IPS-15b (cell line): ENCODE results near the gene CLOCK.
"Not testable (repeated sequence)": the region's sequence is repeated elsewhere in the genome, so short reads cannot be mapped to it uniquely, and the experiment has no call there.

Experiments used
- H3K27me3 ChIP-seq: one replicate; pipeline ENCODE4 v1.6.1; 2013; ENCODE audit warnings: low read length; ENCODE audit not compliant: control insufficient read depth, insufficient read depth
- H3K36me3 ChIP-seq: one replicate; pipeline ENCODE4 v1.6.1; 2013; ENCODE audit warnings: low read length; ENCODE audit not compliant: control insufficient read depth, insufficient read depth
- H3K4me1 ChIP-seq: one replicate; pipeline ENCODE4 v1.6.1; 2013; ENCODE audit warnings: mild to moderate bottlenecking, low read length; ENCODE audit not compliant: control insufficient read depth, insufficient read depth
- H3K4me3 ChIP-seq: one replicate; pipeline ENCODE4 v1.5.1; 2013; ENCODE audit warnings: low read depth, low read length
- H3K9ac ChIP-seq: one replicate; pipeline ENCODE4 v1.6.1; 2013; ENCODE audit warnings: low read depth, mild to moderate bottlenecking, low read length
- H3K9me3 ChIP-seq: one replicate; pipeline ENCODE4 v1.6.1; 2013; ENCODE audit warnings: mild to moderate bottlenecking, low read length; ENCODE audit not compliant: control insufficient read depth, insufficient read depth

The CLOCK gene, protein sequence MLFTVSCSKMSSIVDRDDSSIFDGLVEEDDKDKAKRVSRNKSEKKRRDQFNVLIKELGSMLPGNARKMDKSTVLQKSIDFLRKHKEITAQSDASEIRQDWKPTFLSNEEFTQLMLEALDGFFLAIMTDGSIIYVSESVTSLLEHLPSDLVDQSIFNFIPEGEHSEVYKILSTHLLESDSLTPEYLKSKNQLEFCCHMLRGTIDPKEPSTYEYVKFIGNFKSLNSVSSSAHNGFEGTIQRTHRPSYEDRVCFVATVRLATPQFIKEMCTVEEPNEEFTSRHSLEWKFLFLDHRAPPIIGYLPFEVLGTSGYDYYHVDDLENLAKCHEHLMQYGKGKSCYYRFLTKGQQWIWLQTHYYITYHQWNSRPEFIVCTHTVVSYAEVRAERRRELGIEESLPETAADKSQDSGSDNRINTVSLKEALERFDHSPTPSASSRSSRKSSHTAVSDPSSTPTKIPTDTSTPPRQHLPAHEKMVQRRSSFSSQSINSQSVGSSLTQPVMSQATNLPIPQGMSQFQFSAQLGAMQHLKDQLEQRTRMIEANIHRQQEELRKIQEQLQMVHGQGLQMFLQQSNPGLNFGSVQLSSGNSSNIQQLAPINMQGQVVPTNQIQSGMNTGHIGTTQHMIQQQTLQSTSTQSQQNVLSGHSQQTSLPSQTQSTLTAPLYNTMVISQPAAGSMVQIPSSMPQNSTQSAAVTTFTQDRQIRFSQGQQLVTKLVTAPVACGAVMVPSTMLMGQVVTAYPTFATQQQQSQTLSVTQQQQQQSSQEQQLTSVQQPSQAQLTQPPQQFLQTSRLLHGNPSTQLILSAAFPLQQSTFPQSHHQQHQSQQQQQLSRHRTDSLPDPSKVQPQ

DNA sequence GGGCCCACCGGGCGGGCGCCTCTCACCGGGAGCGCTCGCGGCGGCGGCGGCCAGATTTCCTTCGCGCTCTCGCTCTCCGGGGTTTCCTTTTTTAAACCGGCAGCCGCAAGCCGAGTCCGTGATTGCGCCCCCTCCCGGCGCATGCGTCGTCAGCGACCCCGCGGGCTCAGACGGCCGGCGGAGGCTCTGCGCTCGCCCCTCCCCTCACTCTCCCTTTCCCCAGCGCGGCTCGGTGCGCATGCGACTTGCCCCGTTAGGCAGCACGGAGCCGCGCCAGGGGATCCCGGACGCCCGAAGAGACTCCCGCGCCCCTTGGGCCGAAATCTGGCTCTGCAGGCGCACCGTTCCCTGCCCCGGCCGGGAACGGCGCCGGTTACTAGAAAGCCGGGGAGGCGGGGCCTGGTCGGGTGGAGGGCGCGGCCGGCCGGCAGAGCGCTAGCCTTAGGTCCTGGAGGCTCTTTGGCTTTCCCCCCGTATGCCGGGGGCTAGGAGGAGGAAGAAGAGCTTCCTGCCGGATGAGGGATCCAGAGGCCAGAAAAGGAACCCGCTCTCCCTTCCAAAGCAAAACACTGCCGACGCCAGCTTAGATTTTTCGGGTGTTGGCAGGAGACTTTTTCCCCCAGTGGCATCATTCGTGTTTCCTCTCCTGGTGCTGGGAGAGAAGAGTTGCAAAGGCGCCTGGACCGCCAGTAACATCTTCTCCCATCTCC is at the start of gene CLOCK:
Gene CLOCK, minus strand, starts transcription at position 154 of the 710 bp plus-strand sequence. CDS start 64,124 bp downstream, outside the sequence.
- H3K9me3 ChIP-seq: no peaks in the 10 kb centered on the region
- H3K4me3 ChIP-seq: peak within 1 kb of the TSS; percentile 85
- peak within 1 kb of the TSS; percentile 86 for H3K9ac ChIP-seq
- no peaks in the 10 kb centered on the region for H3K36me3 ChIP-seq
- peaks cover 22% of the 10 kb centered on the region for H3K4me1 ChIP-seq
- no peaks in the 10 kb centered on the region for H3K27me3 ChIP-seq

DNA sequence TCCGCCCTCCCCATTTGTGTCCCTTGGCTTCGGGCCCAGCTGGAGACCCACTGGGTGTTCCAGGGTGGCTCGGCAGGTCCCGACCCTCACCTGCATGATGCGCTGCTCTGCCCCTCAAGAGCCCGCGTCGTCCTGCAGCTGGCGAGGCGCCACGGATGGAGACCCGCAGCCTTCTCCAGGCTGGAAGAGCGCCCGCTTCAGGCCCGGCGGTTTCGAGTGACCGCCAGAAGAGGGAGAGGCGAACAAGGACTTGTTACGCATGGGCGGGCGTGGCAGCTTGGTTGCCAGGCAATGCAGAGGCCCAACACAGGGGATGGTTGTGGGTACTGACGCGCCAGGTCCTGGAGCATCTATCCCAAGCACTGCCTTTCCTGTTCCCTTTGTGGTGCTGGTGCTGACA is 45.3 kb upstream of the CLOCK start, which contains the start of gene PDCL2:
Gene PDCL2, minus strand, starts transcription at position 232 of the 400 bp plus-strand sequence. Its CDS starts 136 bp downstream, at position 96.
- Histone ChIP-seq H3K4me1 (no peaks in the 10 kb centered on the region), H3K36me3 (no peaks in the 10 kb centered on the region), H3K9me3 (no peaks in the 10 kb centered on the region), H3K9ac (no peak within 1 kb of the TSS), H3K4me3 (peak within 1 kb of the TSS; percentile 8), H3K27me3 (no peaks in the 10 kb centered on the region)

DNA sequence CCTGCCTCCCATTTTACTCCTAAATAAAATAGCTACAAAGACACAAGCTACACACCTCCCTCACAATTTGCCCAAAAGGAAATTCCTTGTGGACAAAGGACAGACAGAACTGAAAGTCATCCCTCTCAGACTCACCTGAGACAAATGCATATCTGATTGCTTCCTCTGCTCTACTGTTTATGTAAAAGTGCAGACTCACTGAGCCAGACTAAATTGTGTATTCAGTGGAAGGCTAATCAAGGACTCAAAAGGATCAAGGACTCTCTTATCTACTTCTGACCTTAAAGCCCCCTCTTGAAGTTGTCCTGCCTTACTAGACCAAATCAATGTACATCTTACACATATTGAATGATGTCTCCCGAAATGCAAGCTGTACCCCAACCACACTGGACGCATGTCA is 41.5 kb upstream of the CLOCK start:
- no peak overlapping the region for H3K4me3 ChIP-seq
- H3K9ac ChIP-seq: no peak overlapping the region
- H3K36me3 ChIP-seq: no peaks in the 10 kb centered on the region
- H3K4me1 ChIP-seq: no peaks in the 10 kb centered on the region
- no peaks in the 10 kb centered on the region for H3K27me3 ChIP-seq
- no peaks in the 10 kb centered on the region for H3K9me3 ChIP-seq

DNA sequence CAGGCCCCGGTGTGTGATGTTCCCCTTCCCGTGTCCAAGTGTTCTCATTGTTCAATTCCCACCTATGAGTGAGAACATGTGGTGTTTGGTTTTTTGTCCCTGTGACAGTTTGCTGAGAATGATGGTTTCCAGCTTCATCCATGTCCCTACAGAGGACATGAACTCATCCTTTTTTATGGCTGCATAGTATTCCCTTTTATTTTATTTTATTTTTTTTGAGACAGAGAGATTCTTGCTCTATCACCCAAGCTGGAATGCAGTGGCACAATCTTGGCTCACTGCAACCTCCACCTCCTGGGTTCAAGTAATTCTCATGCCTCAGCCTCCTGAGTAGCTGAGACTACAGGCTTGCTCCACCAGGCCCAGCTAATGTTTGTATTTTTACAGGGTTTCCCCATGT is 36.1 kb upstream of the CLOCK start:
- H3K36me3 ChIP-seq, H3K4me3 ChIP-seq, H3K9me3 ChIP-seq, H3K4me1 ChIP-seq, H3K27me3 ChIP-seq, H3K9ac ChIP-seq: not testable (repeated sequence)

DNA sequence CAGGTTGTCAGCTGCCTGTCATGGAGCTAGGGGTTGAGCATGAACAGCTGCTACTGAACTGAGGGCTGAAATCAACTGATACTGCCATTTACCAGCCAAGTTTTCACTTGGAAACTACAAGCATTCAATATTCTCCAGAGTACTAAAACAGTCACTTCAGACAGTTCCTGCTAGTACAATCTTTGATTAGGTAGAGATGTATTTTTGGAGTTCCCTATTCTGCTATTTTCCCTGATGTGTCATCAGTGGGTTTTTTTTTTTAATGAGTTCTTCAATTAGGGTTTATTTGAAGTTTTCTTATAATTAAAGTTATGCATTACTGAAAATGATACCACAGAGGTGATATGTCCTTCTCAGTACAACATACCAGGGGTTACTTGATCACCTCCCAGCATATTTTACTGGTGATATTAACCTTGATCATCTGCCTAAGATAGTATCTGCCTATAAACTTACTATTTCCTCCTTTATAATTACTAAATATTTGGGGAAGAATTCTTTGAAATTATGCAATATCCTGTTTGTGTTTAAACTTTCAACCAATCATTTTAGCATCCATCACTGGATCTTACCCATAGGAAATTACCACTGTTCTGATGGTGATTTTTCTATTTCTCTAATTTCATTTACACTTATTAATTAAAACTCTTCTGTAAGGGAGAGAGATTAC is 31.8 kb upstream of the CLOCK start:
- Histone ChIP-seq H3K4me1 (no peaks in the 10 kb centered on the region), H3K4me3 (no peak overlapping the region), H3K9me3 (no peaks in the 10 kb centered on the region), H3K9ac (no peak overlapping the region), H3K36me3 (no peaks in the 10 kb centered on the region), H3K27me3 (no peaks in the 10 kb centered on the region)

DNA sequence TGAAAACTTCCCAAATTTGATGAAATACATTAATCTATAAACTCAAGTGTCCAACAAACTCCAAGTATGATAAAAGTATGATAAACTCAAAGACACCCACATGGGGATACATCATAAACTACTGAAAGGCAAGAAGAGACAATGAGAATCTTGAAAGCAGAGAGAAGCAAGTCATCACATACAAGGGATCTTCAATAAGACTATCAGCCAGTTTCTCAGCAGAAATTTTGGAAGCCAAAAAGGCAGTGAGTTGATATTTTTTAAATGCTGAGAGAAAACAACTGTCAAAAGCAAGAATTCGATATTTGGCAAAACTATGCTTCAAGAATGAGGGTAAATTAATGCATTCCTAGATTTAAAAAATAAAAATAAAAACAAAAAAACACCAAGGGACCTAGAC is 28.8 kb upstream of the CLOCK start:
- no peaks in the 10 kb centered on the region for H3K36me3 ChIP-seq
- H3K9ac ChIP-seq: no peak overlapping the region
- H3K4me1 ChIP-seq: no peaks in the 10 kb centered on the region
- H3K4me3 ChIP-seq: no peak overlapping the region
- no peaks in the 10 kb centered on the region for H3K9me3 ChIP-seq
- no peaks in the 10 kb centered on the region for H3K27me3 ChIP-seq

DNA sequence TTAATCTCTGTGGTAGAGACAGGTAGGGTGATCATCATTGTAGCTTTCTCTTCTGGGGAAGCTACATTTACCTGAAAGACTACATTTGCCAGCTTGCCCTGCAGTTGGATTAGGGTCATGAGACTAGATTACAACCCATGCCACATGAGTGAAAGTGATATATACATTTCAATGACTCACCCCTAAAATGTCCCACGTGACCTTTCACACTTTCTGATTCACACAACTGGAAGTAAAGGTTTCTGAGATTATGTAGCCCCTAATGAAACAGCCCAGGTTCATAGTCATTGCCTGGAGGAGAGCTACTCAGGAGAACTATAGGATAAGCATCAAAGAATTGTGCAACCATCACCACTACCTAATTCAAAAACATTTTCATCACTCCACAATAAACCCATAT is 27.5 kb upstream of the CLOCK start:
- Histone ChIP-seq H3K9me3 (no peaks in the 10 kb centered on the region), H3K4me1 (no peaks in the 10 kb centered on the region), H3K9ac (no peak overlapping the region), H3K27me3 (no peaks in the 10 kb centered on the region), H3K4me3 (no peak overlapping the region), H3K36me3 (no peaks in the 10 kb centered on the region)

DNA sequence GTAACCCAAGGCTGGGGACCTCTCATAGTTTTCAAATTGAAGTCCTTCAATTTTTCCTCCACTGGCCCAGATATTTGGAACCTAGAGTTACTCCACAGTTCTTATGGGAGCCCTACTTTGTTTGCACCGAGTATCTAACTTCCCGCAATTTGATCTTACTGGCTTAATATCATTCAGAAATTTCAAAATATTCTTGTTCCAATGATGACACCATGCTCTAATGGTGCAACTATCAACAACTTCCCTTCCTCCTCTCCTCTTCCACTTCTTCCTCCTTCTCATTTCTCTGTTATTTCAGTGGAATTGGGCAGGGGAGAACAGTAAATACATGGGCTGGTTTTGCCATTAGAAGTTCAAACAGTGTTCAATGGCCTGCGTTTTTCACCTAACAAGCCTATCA is 25.1 kb upstream of the CLOCK start:
- Histone ChIP-seq H3K27me3 (no peaks in the 10 kb centered on the region), H3K4me3 (no peak overlapping the region), H3K36me3 (no peaks in the 10 kb centered on the region), H3K9me3 (no peaks in the 10 kb centered on the region), H3K4me1 (no peaks in the 10 kb centered on the region), H3K9ac (no peak overlapping the region)

DNA sequence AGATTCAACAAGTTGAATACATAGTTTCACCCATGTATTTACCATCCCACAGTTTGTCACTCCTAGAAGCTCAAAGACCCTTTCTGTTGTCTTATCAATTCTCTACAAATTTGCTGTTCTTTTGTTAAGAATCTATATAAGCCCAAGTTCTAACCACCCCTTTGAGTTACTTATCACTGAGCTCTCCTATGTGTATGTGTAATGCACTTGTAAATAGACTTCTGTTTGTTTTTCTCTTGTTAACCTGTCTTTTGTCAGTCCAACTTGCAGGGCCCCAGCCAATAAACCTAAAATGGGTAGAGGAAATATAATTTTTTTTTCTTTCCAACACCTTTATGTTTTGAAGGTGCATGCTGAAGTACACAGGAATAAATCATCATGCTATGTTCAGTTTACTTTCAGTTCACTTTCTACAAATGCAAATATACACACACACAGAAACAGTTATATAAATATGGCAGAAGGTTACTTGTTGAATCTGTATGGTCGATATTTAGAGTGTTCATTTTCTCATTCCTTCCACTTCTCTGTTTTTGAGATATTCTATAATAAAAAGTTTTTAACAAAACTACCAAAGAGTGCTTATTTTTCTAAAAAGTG is 22.3 kb upstream of the CLOCK start:
- H3K9ac ChIP-seq: no peak overlapping the region
- no peaks in the 10 kb centered on the region for H3K27me3 ChIP-seq
- no peaks in the 10 kb centered on the region for H3K9me3 ChIP-seq
- no peak overlapping the region for H3K4me3 ChIP-seq
- no peaks in the 10 kb centered on the region for H3K4me1 ChIP-seq
- H3K36me3 ChIP-seq: no peaks in the 10 kb centered on the region

DNA sequence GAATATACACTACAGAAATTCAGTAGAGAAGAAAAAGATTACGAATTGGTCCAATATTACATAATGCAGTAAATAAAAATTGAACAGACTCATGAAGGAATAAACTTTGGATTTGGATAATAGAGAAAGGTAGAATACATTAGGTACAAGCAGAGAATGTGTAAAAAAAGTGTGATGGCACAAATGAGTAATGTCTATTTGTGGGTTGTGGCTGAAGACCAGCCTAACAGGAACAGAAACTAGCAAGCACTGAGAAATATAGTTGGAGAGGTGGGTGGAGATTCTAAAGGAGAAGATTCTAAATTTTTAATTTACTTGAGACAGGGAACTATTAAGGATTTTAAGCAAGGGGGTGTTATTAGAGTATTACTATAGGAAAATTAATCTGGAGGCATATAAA is 15.2 kb upstream of the CLOCK start:
- H3K27me3 ChIP-seq: no peaks in the 10 kb centered on the region
- no peaks in the 10 kb centered on the region for H3K9me3 ChIP-seq
- H3K9ac ChIP-seq: no peak overlapping the region
- no peak overlapping the region for H3K4me3 ChIP-seq
- H3K36me3 ChIP-seq: no peaks in the 10 kb centered on the region
- H3K4me1 ChIP-seq: peaks cover 4% of the 10 kb centered on the region

DNA sequence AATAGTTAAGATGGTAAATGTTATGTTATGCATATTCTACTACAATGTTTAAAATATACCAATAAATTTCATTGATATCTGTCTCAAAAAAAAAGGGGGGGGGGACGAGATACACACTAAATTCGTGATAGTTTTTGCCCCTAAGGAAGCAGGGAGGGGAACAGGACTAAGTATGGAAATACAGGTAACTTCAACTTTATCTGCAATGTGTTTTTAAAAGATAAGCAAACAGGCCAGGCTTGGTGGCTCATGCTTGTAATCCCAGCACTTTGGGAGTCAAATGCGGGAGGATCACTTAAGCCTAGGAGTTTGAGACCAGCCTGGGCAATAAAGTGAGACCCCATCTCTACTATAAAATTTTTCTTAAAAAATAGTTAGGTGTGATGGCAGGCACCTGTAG is 13.4 kb upstream of the CLOCK start:
- Histone ChIP-seq H3K4me3 (no peak overlapping the region), H3K36me3 (no peaks in the 10 kb centered on the region), H3K4me1 (peaks cover 4% of the 10 kb centered on the region), H3K9ac (no peak overlapping the region), H3K9me3 (no peaks in the 10 kb centered on the region), H3K27me3 (no peaks in the 10 kb centered on the region)
